K562 (cell line): Measurements from ENCODE around the gene UNC93B1. TPM values are rescaled to one million over a fixed set of nuclear protein-coding genes. Genes with fewer than 3 reads are reported as not detected.

Source experiments
- CBFA2T2 ChIP-seq: fragments of 450-650 bp; conservative IDR thresholded peaks from 2 replicates; pipeline ENCODE4 v1.6.1; 2017; ENCODE audit warnings: mild to moderate bottlenecking
- CBFA2T3 ChIP-seq: fragments of 450-650 bp; IDR thresholded peaks from 2 replicates; pipeline ENCODE4 v1.6.1; 2017
- CREM ChIP-seq: IDR thresholded peaks from 2 replicates; pipeline ENCODE4 v1.6.1; 2014; ENCODE audit warnings: antibody characterized with exemption, low read depth
- GATAD2B ChIP-seq: fragments of 450-650 bp; IDR thresholded peaks from 2 replicates; pipeline ENCODE4 v1.6.1; 2017; ENCODE audit warnings: mild to moderate bottlenecking, borderline replicate concordance
- HMBOX1 ChIP-seq: sonication (generic); IDR thresholded peaks from 2 replicates; pipeline ENCODE4 v1.6.1; 2016
- HMG20A ChIP-seq: fragments of 450-650 bp; formaldehyde crosslinking; conservative IDR thresholded peaks from 2 replicates; pipeline ENCODE4 v1.4.0; 2020; ENCODE audit warnings: mild to moderate bottlenecking, mixed read lengths
- KLF16 ChIP-seq: IDR thresholded peaks from 2 replicates; pipeline ENCODE4 v1.6.1; 2016; ENCODE audit warnings: antibody characterized with exemption
- LCOR ChIP-seq: sonication (generic); formaldehyde crosslinking; IDR thresholded peaks from 2 replicates; pipeline ENCODE4 v1.8.0; 2022; ENCODE audit warnings: mild to moderate bottlenecking, missing genetic modification reagents
- MNT ChIP-seq, 2 experiments: fragments of 450-650 bp; conservative IDR thresholded peaks; 2 replicates each; pipeline ENCODE4 v1.6.1; 2017; ENCODE audit warnings: mild to moderate bottlenecking in 2 of 2, moderate library complexity in 2 of 2
- MYC ChIP-seq, 2 experiments: fragments of 250-450 bp in 1 of 2; sonication (Bioruptor Pico) in 1 of 2; IDR thresholded peaks; 2 replicates each; pipeline versions ENCODE4 v1.5.1 to v1.6.1; 2012 to 2021; ENCODE audit warnings: low read depth in 2 of 2, borderline replicate concordance in 1 of 2, improper control_type of control experiment in 1 of 2, low read length in 1 of 2, mild to moderate bottlenecking in 1 of 2, moderate library complexity in 1 of 2
- NR2C1 ChIP-seq, 2 experiments: fragments of 450-650 bp; IDR thresholded peaks; 2 replicates each; pipeline ENCODE4 v1.6.1; 2017; ENCODE audit warnings: mild to moderate bottlenecking in 2 of 2, antibody characterized with exemption in 1 of 2, inconsistent platforms in 1 of 2, missing compliant biosample characterization in 1 of 2, missing genetic modification characterization in 1 of 2
- NR2C2 ChIP-seq, 2 experiments: fragments of 200-800 bp in 1 of 2; sonication (Bioruptor generic) in 1 of 2; sonication (generic) in 1 of 2; formaldehyde crosslinking in 1 of 2; IDR thresholded peaks; 2 replicates each; pipeline versions ENCODE4 v1.6.1 to v1.8.0; 2016 to 2022; ENCODE audit warnings: mild to moderate bottlenecking in 1 of 2, missing compliant biosample characterization in 1 of 2, missing genetic modification characterization in 1 of 2, missing genetic modification reagents in 1 of 2
- PHB2 ChIP-seq: fragments of 450-650 bp; IDR thresholded peaks from 2 replicates; pipeline ENCODE4 v1.6.1; 2017; ENCODE audit warnings: low read depth
- RHOXF2B ChIP-seq: fragments of 250-450 bp; sonication (Bioruptor Pico); conservative IDR thresholded peaks from 2 replicates; pipeline ENCODE4 v1.5.1; 2021
- TCF3 ChIP-seq: sonication (generic); formaldehyde crosslinking; IDR thresholded peaks from 2 replicates; pipeline ENCODE4 v1.4.0; 2020; ENCODE audit warnings: mild to moderate bottlenecking, missing genetic modification reagents
- YBX1 ChIP-seq: fragments of 450-650 bp; IDR thresholded peaks from 2 replicates; pipeline ENCODE4 v1.7.1; 2016; ENCODE audit warnings: mild to moderate bottlenecking
- ZBTB17 ChIP-seq: fragments of 450-650 bp; formaldehyde crosslinking; IDR thresholded peaks from 2 replicates; pipeline ENCODE4 v1.4.0; 2020; ENCODE audit warnings: mild to moderate bottlenecking
- ZBTB7A ChIP-seq: IDR thresholded peaks from 2 replicates; pipeline ENCODE4 v1.6.1; 2011; ENCODE audit warnings: low read depth, mild to moderate bottlenecking, low read length, moderate library complexity, borderline replicate concordance; ENCODE audit not compliant: control insufficient read depth
- ZMIZ1 ChIP-seq, 2 experiments: fragments of 150-350 bp in 1 of 2; IDR thresholded peaks; 2 replicates each; pipeline ENCODE4 v1.6.1; 2012 to 2016; ENCODE audit warnings: low read depth in 2 of 2, low read length in 2 of 2, mild to moderate bottlenecking in 1 of 2, moderate library complexity in 1 of 2
- polyA plus RNA-seq, 8 experiments: library from polyadenylated mRNA; depleted of rRNA in 4 of 8; stranded (reverse) in 5 of 8; unstranded in 3 of 8; fragments of >200 nt; fragmentation: Nextera tagmentation in 2 of 8; fragmentation: Illumina TruSeq in 1 of 8; extraction: Ambion mirVana in 2 of 8; extraction: Trizol in 1 of 8; gene quantifications; 2 replicates each; pipeline versions ENCODE4 v1.2.1 to v1.2.3, GENCODE V29; 2011 to 2014; ENCODE audit warnings: inconsistent platforms in 1 of 8, missing spikeins in 1 of 8
- total RNA-seq, 7 experiments: library from RNA; depleted of rRNA in 6 of 7; stranded (reverse); fragments of >200 nt in 6 of 7; fragmentation: Illumina TruSeq in 2 of 7; extraction: Trizol in 2 of 7; gene quantifications; 2 replicates each; pipeline versions ENCODE4 v1.2.1 to v1.2.3, GENCODE V29; 2011 to 2021; ENCODE audit warnings: low replicate concordance in 1 of 7

UNC93B1 gene
- total and polyA plus RNA-seq, 9 of the 15 experiments (the other 6 are each of a cell fraction or from before 2014, with no cell fraction given) = 0.10 to 13.6 (median 6.5) TPM

- TF ChIP-seq GATAD2B = peak; percentile 61; the same call in 1 of the 2 replicates
- peak; percentile 48; the same call in 1 of the 2 replicates for TF ChIP-seq MYC (IDR thresholded peaks at IDR 0.05; ENCODE audit: low read depth, low read length)
- no peak for TF ChIP-seq MYC (CRISPR knock-in tag; IDR thresholded peaks at IDR 0.05; ENCODE audit: borderline replicate concordance, low read depth)
- 0 out of 2 replicates have a peak, but pooled peaks have one; percentile 17 for TF ChIP-seq LCOR (CRISPR knock-in tag)
- TF ChIP-seq HMG20A (CRISPR knock-in tag) = no peak
- TF ChIP-seq ZBTB17 (CRISPR knock-in tag) = no peak
- peak; percentile 65; the same call in 1 of the 2 replicates for TF ChIP-seq NR2C1 (IDR thresholded peaks at IDR 0.05)
- TF ChIP-seq NR2C1 (tag; IDR thresholded peaks at IDR 0.05) = peak; percentile 71
- TF ChIP-seq PHB2 = 0 out of 2 replicates have a peak, but pooled peaks have one; percentile 34
- TF ChIP-seq MNT (conservative IDR thresholded peaks at IDR 0.05) = peak; percentile 70 to 72
- TF ChIP-seq RHOXF2B = no peak
- TF ChIP-seq CBFA2T2 = peak; percentile 83
- TF ChIP-seq TCF3 (CRISPR knock-in tag) = peak; percentile 86
- 0 out of 4 replicates have a peak, but pooled peaks of 1 of the 2 experiments have one; percentile 29 for TF ChIP-seq ZMIZ1 (IDR thresholded peaks at IDR 0.05; ENCODE audit: low read depth in 2 of 2, low read length in 2 of 2)
- TF ChIP-seq YBX1 = no peak
- peak; percentile 33; the same call in 1 of the 2 replicates for TF ChIP-seq KLF16
- TF ChIP-seq CREM = peak; percentile 58
- TF ChIP-seq NR2C2 (CRISPR knock-in tag; IDR thresholded peaks at IDR 0.05) = no peak; the same call in 1 of the 2 replicates
- TF ChIP-seq NR2C2 (tag; IDR thresholded peaks at IDR 0.05) = peak; percentile 72
- peak; percentile 58; the same call in 1 of the 2 replicates for TF ChIP-seq HMBOX1
- 0 out of 2 replicates have a peak, but pooled peaks have one; percentile 28 for TF ChIP-seq ZBTB7A
- peak; percentile 88 for TF ChIP-seq CBFA2T3
These were observed 5.6 kb upstream of the UNC93B1 start (continued) for GRCh38 chr11:68009391-68010089.
